Peyer's patch (tissue), 4 donors: ENCODE measurements around the gene TMEM179B. TPM values are rescaled to one million over a fixed set of nuclear protein-coding genes. Genes with fewer than 3 reads are reported as not detected.

Experiments
- DNase-seq, 3 donors: peaks; one replicate each; pipeline ENCODE4 v3.0.0-alpha.2; 2017 to 2019
- H3K27ac ChIP-seq, 4 donors: fragments of 200-600 bp; sonication (generic); one replicate each; pipeline ENCODE4 v1.5.1; 2016 to 2019
- H3K27me3 ChIP-seq, 2 donors: fragments of 200-600 bp; sonication (generic); one replicate each; pipeline ENCODE4 v1.5.1; 2019
- H3K36me3 ChIP-seq, 3 donors: fragments of 200-600 bp; sonication (generic); one replicate each; pipeline ENCODE4 v1.5.1; 2016 to 2019
- H3K4me1 ChIP-seq, 4 donors: fragments of 200-600 bp; sonication (generic); one replicate each; pipeline ENCODE4 v1.5.1; 2016 to 2019
- H3K4me3 ChIP-seq, 4 donors: fragments of 200-600 bp; sonication (generic); 1 replicate in 3 of 4; 2 replicates in 1 of 4; pipeline ENCODE4 v1.5.1; 2016 to 2019; ENCODE audit warnings: mild to moderate bottlenecking in 1 of 4
- H3K9me3 ChIP-seq, 4 donors: fragments of 200-600 bp; sonication (generic); one replicate each; pipeline ENCODE4 v1.5.1; 2016 to 2019; ENCODE audit warnings: mild to moderate bottlenecking in 1 of 4
- POLR2A ChIP-seq, 2 donors: fragments of 450-650 bp; IDR thresholded peaks; one replicate each; pipeline ENCODE4 v1.5.1; 2017; ENCODE audit warnings: antibody characterized with exemption in 2 of 2, mild to moderate bottlenecking in 2 of 2, moderate library complexity in 2 of 2
- small RNA-seq, 2 donors: library from RNA; depleted of rRNA; stranded (forward); fragments of <200 nt; gene quantifications; one replicate each; pipeline ENCODE3, GENCODE V24; 2016
- total RNA-seq, 4 donors: library from RNA; depleted of rRNA; stranded (reverse); fragments of >200 nt; gene quantifications; one replicate each; pipeline ENCODE4 v1.1.0, GENCODE V29; 2016
- TF ChIP-seq, protein P1 (sequence below), 6 experiments: fragments of 450-650 bp in 4 of 6; fragments of 200-600 bp in 2 of 6; sonication (generic) in 1 of 6; IDR thresholded peaks; one replicate each; pipeline ENCODE4 v1.5.1; 2017 to 2019; ENCODE audit warnings: antibody characterized with exemption in 6 of 6, mild to moderate bottlenecking in 3 of 6, moderate library complexity in 1 of 6

The TMEM179B gene
- total RNA-seq, 4 donors from 2014 or later, result 28.9 to 112 (median 83.6) TPM

DNA sequence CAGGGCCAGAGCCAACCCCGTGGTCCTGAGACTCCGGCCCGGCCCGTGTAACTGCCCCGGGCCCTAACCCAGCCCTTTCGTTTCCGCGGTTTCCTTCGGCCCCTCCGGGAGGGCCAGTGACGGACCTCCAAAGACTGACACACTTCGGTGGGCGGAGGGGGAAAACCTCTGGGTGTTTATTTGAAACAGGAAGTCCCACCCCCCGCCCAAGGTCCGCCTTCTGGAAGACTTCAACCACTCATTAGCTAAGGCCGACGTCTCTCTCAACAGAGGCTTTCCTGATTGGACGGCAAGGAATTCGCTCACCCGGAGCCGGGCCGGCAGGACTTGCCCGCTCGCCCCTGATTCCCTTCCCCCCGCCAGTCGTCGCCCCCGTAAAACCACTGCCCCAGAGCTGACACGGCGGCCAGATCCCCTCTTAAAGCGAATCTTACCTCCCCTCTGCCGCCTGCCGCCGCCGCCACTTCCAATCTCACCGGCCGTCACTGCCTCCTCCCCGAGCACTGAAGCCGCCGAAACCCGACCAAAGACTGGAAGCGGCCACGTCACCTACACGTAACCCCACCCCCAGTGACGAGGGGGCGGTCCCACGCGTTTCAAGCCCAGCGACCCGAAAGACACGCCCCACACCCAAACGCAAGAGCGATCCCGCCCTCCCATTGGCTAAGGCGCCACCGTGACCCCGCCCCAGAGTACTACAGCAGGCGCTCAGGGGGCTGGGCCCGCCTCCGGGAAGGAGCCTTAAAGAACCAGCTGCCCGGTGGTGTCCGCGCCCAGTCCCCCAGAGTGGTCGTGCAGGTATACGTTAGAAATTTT is 44.5 kb downstream of the TMEM179B start, which contains the start of gene STX5:
STX5 (minus strand) TSS at position 532 of the 816 bp plus-strand sequence. CDS start 808 bp downstream, outside the sequence.
- Histone ChIP-seq H3K4me1 (peaks cover 0 to 46% (median 13%) of the 10 kb centered on the region in 4 donors), H3K9me3 (no peaks in the 10 kb centered on the region), H3K27me3 (no peaks in the 10 kb centered on the region), H3K4me3 (peak within 1 kb of the TSS; percentile 65 to 99 (median 86)), H3K36me3 (peaks cover 0 to 38% (median 0%) of the 10 kb centered on the region in 3 donors), H3K27ac (peak within 1 kb of the TSS; percentile 86 to 100 (median 98))
- TF ChIP-seq, protein P1, sequence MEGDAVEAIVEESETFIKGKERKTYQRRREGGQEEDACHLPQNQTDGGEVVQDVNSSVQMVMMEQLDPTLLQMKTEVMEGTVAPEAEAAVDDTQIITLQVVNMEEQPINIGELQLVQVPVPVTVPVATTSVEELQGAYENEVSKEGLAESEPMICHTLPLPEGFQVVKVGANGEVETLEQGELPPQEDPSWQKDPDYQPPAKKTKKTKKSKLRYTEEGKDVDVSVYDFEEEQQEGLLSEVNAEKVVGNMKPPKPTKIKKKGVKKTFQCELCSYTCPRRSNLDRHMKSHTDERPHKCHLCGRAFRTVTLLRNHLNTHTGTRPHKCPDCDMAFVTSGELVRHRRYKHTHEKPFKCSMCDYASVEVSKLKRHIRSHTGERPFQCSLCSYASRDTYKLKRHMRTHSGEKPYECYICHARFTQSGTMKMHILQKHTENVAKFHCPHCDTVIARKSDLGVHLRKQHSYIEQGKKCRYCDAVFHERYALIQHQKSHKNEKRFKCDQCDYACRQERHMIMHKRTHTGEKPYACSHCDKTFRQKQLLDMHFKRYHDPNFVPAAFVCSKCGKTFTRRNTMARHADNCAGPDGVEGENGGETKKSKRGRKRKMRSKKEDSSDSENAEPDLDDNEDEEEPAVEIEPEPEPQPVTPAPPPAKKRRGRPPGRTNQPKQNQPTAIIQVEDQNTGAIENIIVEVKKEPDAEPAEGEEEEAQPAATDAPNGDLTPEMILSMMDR (IDR thresholded peaks at IDR 0.05), result no peak
- peak; percentile 76 to 94 for TF ChIP-seq POLR2A (IDR thresholded peaks at IDR 0.05)
- DNase-seq, result peak; percentile 100

DNA sequence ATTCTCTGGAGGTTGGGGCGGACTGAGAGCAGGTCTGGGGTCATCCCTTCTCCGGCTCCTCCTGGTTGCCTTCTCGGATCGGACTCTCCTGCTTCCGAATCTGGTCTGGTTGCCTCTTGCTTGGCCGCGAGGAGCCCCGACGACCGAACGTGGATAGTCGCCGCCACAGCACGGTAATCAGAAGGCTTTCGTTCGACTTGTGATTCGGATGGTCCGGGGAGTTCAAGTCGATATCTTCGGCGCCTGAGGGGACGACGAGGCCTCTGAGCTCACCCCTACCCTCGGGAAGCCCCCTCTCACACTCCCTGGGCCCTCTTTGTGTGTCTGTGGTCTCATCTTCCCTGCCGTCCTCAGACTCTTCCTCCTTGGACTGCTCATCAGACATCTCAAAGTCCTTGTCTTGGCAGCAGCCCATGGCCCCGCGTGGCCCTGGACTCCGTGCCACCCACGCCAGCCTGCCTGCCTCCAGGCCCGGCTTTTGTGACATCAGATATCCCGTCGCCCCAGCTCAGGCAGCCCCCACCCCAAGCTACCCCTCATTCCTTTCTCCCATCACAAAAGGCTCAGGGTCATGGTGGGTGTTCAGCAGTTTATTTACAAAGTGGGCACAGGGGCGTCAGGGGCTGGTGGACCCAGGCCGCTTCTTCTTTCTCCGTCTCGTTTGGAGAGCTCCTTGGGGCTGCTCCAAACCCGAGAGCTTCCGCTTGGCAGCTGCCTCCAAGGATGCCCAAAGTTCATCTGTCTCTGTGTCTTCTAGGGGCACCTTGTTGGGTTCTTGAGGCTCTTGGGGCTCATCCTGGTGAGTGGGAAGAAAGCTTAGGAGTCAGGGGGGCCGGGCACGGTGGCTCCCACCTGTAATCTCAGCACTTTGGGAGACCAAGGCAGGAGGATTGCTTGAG is 45.4 kb downstream of the TMEM179B start, which contains the start of gene TEX54:
TEX54 (minus strand) TSS at position 506 of the 899 bp plus-strand sequence.
- H3K27ac ChIP-seq, result peak within 1 kb of the TSS; percentile 86 to 100 (median 98)
- H3K4me3 ChIP-seq, result peak within 1 kb of the TSS; percentile 65 to 99 (median 86)
- H3K4me1 ChIP-seq, result peaks cover 0 to 46% (median 13%) of the 10 kb centered on the region in 4 donors
- DNase-seq, result peak in 1 of 3 donors; percentile 66
- peaks cover 0 to 30% (median 0%) of the 10 kb centered on the region in 3 donors for H3K36me3 ChIP-seq
- no peak for TF ChIP-seq POLR2A (IDR thresholded peaks at IDR 0.05)
- TF ChIP-seq, protein P1 (IDR thresholded peaks at IDR 0.05), result no peak
- H3K27me3 ChIP-seq, result no peaks in the 10 kb centered on the region
- no peaks in the 10 kb centered on the region for H3K9me3 ChIP-seq

DNA sequence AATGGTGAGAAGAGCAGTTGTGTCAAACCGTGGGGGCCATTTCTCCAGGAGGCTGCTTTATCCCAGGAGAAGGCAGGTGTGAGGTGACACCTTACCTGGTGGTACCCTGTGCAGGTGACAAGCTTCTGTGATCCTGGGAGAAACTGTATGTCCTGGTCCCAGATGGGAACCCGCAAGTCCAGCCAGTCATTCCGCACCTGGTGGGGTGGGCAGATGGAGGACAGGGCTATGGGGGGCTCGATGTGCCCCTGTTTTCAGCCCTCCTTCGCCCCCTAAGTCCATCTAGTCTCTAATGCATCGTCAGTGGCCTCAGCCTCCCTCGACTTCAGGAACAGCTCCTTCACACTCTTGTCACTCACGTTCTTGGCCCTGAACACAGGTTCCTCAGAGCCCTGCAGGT is 48.1 kb downstream of the TMEM179B start:
- Histone ChIP-seq H3K4me3 (no peak overlapping the region), H3K36me3 (peaks cover 0 to 21% (median 0%) of the 10 kb centered on the region in 3 donors), H3K4me1 (peaks cover 0 to 37% (median 15%) of the 10 kb centered on the region in 4 donors), H3K9me3 (no peaks in the 10 kb centered on the region), H3K27me3 (no peaks in the 10 kb centered on the region), H3K27ac (no peak overlapping the region)
- DNase-seq, result no peak
- TF ChIP-seq, protein P1 (IDR thresholded peaks at IDR 0.05), result no peak
- TF ChIP-seq POLR2A (IDR thresholded peaks at IDR 0.05), result no peak

DNA sequence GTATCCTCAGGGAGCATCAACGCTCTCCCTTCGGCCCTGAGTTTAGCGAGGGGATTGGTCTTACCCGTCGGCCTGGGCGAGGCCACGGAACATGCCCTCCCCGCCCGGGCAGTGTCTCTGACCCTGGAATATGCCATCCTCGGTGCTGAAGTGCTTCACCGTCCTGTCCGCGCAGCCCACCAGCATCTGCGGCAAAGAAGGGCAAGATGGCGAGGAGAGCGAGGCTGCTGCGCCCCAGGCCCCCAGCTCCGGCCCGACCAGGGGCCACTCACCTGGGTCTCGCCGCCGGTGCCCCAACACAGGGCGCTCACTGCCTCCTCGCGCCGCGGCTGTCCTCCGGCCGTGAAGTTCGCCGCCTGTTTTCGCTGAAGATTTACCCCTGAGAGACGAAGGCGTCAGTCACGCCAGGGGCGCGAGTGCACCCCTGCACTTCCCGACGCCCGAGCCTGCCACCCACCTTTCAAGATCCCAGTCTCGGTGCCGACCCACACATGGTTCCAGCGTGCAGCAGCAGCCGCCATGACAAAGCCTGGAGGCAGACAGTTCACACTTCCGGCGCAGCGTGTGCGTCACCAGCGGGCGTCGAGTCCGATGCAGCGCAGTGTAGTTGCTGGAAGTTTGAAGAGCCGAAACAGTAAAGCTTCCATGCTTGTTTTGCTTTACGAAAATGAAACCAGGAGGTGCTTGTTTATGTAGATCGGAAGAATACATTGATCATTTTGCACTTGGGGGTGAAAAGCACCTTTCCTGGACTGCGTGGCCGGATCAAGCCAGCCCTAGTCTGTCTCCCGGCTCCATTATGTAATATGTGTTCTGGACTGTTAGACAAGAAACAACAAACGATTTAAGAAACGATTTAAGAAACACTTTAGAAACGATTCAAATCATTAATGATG is 52.1 kb downstream of the TMEM179B start, which contains the start of gene WDR74:
WDR74 (minus strand) TSS at position 541 of the 896 bp plus-strand sequence; CDS start at position 521, 20 bp downstream.
- peaks cover 0 to 18% (median 0%) of the 10 kb centered on the region in 3 donors for H3K36me3 ChIP-seq
- TF ChIP-seq, protein P1 (IDR thresholded peaks at IDR 0.05), result peak in 1 of 6 experiments; percentile 8
- TF ChIP-seq POLR2A (IDR thresholded peaks at IDR 0.05), result peak; percentile 48 to 93
- peak; percentile 93 to 97 (median 95) for DNase-seq
- H3K4me3 ChIP-seq, result peak within 1 kb of the TSS; percentile 74 to 94 (median 84)
- H3K4me1 ChIP-seq, result peaks cover 0 to 18% (median 6%) of the 10 kb centered on the region in 4 donors
- peak within 1 kb of the TSS; percentile 97 to 99 (median 98) for H3K27ac ChIP-seq
- H3K9me3 ChIP-seq, result no peaks in the 10 kb centered on the region
- no peaks in the 10 kb centered on the region for H3K27me3 ChIP-seq

Small RNA genes within 50 kb of the gene (small RNA-seq; reads per million reads assigned to genes)
- gene MIR6514, result 0 to 0.19 reads per million in 2 donors
- gene RNU6-118P, result 0 reads per million in 2 donors

Other genes starting within 250 kb of the TMEM179B start
- gene AHNAK, start 240.6 kb upstream of the TMEM179B start, total RNA-seq, result 1,000 to 10,000 TPM in 1 of 4 donors, 100 to 1,000 TPM in 3; 571 to 1,016 (median 697) TPM
- 1,000 to 10,000 TPM in 1 of 4 donors, 100 to 1,000 TPM in 3; 781 to 1,253 (median 958) TPM for gene EEF1G, start 213.5 kb upstream of the TMEM179B start, total RNA-seq
- 10 to 100 TPM in 3 of 4 donors, 1 to 10 TPM in 1; 5.0 to 29.4 (median 17.5) TPM for gene TUT1, start 195.9 kb upstream of the TMEM179B start, total RNA-seq
- gene MTA2, start 185.5 kb upstream of the TMEM179B start, total RNA-seq, result 10 to 100 TPM; 47.9 to 74.7 (median 58.9) TPM
- gene EML3, start 174.6 kb upstream of the TMEM179B start, total RNA-seq, result 100 to 1,000 TPM in 1 of 4 donors, 10 to 100 TPM in 3; 41.3 to 128 (median 59.8) TPM
- 1 to 10 TPM in 3 of 4 donors, not detected in 1; 1.9 to 3.9 (median 1.9) TPM for gene ROM1, start 174.1 kb upstream of the TMEM179B start, total RNA-seq
- gene B3GAT3, start 165.4 kb upstream of the TMEM179B start, total RNA-seq, result 10 to 100 TPM; 26.6 to 88.3 (median 38.0) TPM
- gene GANAB, start 140.8 kb upstream of the TMEM179B start, total RNA-seq, result 100 to 1,000 TPM; 131 to 146 (median 140) TPM
- gene INTS5, start 134.1 kb upstream of the TMEM179B start, total RNA-seq, result 10 to 100 TPM; 14.9 to 21.3 (median 19.5) TPM
- gene C11orf98, start 122.2 kb upstream of the TMEM179B start, total RNA-seq, result 10 to 100 TPM; 29.2 to 97.4 (median 41.1) TPM
- gene CSKMT, start 122.1 kb upstream of the TMEM179B start, total RNA-seq, result 10 to 100 TPM in 1 of 4 donors, 1 to 10 TPM in 2, not detected in 1; 9.1 to 13.5 (median 9.2) TPM
- gene UQCC3, start 115.7 kb upstream of the TMEM179B start, total RNA-seq, result 10 to 100 TPM; 11.1 to 23.9 (median 12.7) TPM
- 10 to 100 TPM in 3 of 4 donors, 1 to 10 TPM in 1; 6.6 to 25.6 (median 11.9) TPM for gene LBHD1, start 115.1 kb upstream of the TMEM179B start, total RNA-seq
- 100 to 1,000 TPM in 2 of 4 donors, 10 to 100 TPM in 2; 91.1 to 169 (median 100) TPM for gene UBXN1, start 108.3 kb upstream of the TMEM179B start, total RNA-seq
- gene LRRN4CL, start 97.9 kb upstream of the TMEM179B start, total RNA-seq, result 10 to 100 TPM in 1 of 4 donors, 1 to 10 TPM in 3; 5.4 to 11.6 (median 8.8) TPM
- 10 to 100 TPM; 51.5 to 71.2 (median 61.3) TPM for gene BSCL2, start 80.0 kb upstream of the TMEM179B start, total RNA-seq
- gene GNG3, start 79.7 kb upstream of the TMEM179B start, total RNA-seq, result not detected
- 10 to 100 TPM; 38.7 to 68.8 (median 50.3) TPM for gene HNRNPUL2, start 59.9 kb upstream of the TMEM179B start, total RNA-seq
- 10 to 100 TPM; 16.5 to 30.5 (median 22.9) TPM for gene TTC9C, start 58.9 kb upstream of the TMEM179B start, total RNA-seq
- gene ZBTB3, start 33.2 kb upstream of the TMEM179B start, total RNA-seq, result 10 to 100 TPM in 2 of 4 donors, 1 to 10 TPM in 2; 5.0 to 22.0 (median 9.2) TPM
- 10 to 100 TPM; 12.4 to 33.8 (median 23.5) TPM for gene POLR2G, start 25.8 kb upstream of the TMEM179B start, total RNA-seq
- gene TAF6L, start 16.0 kb upstream of the TMEM179B start, total RNA-seq, result 10 to 100 TPM; 15.6 to 29.6 (median 17.8) TPM
- gene TMEM223, start 4.6 kb downstream of the TMEM179B start, total RNA-seq, result 10 to 100 TPM; 13.8 to 34.5 (median 19.8) TPM
- gene NXF1, start 18.0 kb downstream of the TMEM179B start, total RNA-seq, result 100 to 1,000 TPM in 2 of 4 donors, 10 to 100 TPM in 2; 45.2 to 120 (median 102) TPM
- gene STX5, start 44.6 kb downstream of the TMEM179B start, total RNA-seq, result 10 to 100 TPM; 27.1 to 56.1 (median 38.4) TPM
- not detected for gene TEX54, start 45.4 kb downstream of the TMEM179B start, total RNA-seq
- 10 to 100 TPM; 17.7 to 78.4 (median 28.6) TPM for gene WDR74, start 52.2 kb downstream of the TMEM179B start, total RNA-seq
- gene SLC3A2, start 93.5 kb downstream of the TMEM179B start, total RNA-seq, result 100 to 1,000 TPM in 3 of 4 donors, 10 to 100 TPM in 1; 64.4 to 253 (median 207) TPM
- under 1 TPM in 2 of 4 donors, not detected in 2; 0.54 to 0.76 TPM for gene CHRM1, start 134.0 kb downstream of the TMEM179B start, total RNA-seq
- gene SLC22A6, start 197.6 kb downstream of the TMEM179B start, total RNA-seq, result not detected
- not detected for gene SLC22A8, start 228.4 kb downstream of the TMEM179B start, total RNA-seq